ENCODE measurements around the gene CA7.
"Not testable (repeated sequence)": the region's sequence is repeated elsewhere in the genome, so short reads cannot be mapped to it uniquely, and the experiment has no call there.

Gene CA7

GRCh38 chr16:66894948-66895688, 50.9 kb downstream of the CA7 start:
- in situ Hi-C loops (cut with MboI; ENCODE audit: low sequenced_read_pairs): no loop called here

- in situ Hi-C loops (cut with MboI; ENCODE audit: low sequenced_read_pairs): no loop called here
These were observed 51.4 kb downstream of the CA7 start for GRCh38 chr16:66895689-66895979.

GRCh38 chr16:66895999-66896398, 51.8 kb downstream of the CA7 start:
- in situ Hi-C loops (cut with MboI; ENCODE audit: low sequenced_read_pairs): no loop called here

- in situ Hi-C loops (cut with MboI; ENCODE audit: low sequenced_read_pairs): not testable (repeated sequence)
These were observed 52.5 kb downstream of the CA7 start for GRCh38 chr16:66896682-66897081.

- in situ Hi-C loops (cut with MboI; ENCODE audit: low sequenced_read_pairs): no loop called here
These were observed 54.0 kb downstream of the CA7 start for GRCh38 chr16:66898207-66898606.

- in situ Hi-C loops (cut with MboI; ENCODE audit: low sequenced_read_pairs): no loop called here
These were observed 54.7 kb downstream of the CA7 start for GRCh38 chr16:66898933-66899309.

GRCh38 chr16:66899310-66899944, 55.2 kb downstream of the CA7 start:
- in situ Hi-C loops (cut with MboI; ENCODE audit: low sequenced_read_pairs): no loop called here

- in situ Hi-C loops (cut with MboI; ENCODE audit: low sequenced_read_pairs): no loop called here
These were observed 55.9 kb downstream of the CA7 start for GRCh38 chr16:66899945-66900710.

GRCh38 chr16:66900721-66901441, 56.7 kb downstream of the CA7 start:
- in situ Hi-C loops (cut with MboI; ENCODE audit: low sequenced_read_pairs): no loop called here

GRCh38 chr16:66901626-66902025, 57.4 kb downstream of the CA7 start:
- in situ Hi-C loops (cut with MboI; ENCODE audit: low sequenced_read_pairs): no loop called here

- in situ Hi-C loops (cut with MboI; ENCODE audit: low sequenced_read_pairs): no loop called here
These were observed 58.7 kb downstream of the CA7 start for GRCh38 chr16:66902648-66903543.
